GM21381 (cell line): Measurements from ENCODE around the gene FCHSD2.
"Not testable (repeated sequence)": the region's sequence is repeated elsewhere in the genome, so short reads cannot be mapped to it uniquely, and the experiment has no call there.

Experiments used
- ATAC-seq: cut with Tn5 transposase; IDR thresholded peaks from one replicate; pipeline ENCODE4 v1.9.1; 2021; ENCODE audit warnings: mild to moderate bottlenecking, moderate library complexity; ENCODE audit not compliant: unreplicated experiment

FCHSD2 gene

DNA sequence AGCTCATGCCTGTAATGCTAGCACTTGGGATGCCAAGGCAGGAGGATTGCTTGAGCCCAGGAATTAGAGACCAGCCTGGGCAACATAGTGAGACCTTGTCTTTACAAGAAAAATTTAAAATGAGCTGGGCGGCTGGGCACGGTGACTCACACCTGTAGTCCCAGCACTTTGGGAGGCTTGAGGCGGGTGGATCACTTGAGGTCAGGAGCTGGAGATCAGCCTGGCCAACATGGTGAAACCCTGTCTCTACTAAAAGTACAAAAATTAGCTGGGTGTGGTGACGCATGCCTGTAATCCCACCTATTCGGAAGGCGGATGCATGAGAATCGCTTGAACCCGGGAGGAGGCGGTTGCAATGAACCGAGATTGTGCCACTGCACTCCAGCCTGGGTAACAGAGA, 330.4 kb downstream of the FCHSD2 start:
- not testable (repeated sequence) for ATAC-seq

DNA sequence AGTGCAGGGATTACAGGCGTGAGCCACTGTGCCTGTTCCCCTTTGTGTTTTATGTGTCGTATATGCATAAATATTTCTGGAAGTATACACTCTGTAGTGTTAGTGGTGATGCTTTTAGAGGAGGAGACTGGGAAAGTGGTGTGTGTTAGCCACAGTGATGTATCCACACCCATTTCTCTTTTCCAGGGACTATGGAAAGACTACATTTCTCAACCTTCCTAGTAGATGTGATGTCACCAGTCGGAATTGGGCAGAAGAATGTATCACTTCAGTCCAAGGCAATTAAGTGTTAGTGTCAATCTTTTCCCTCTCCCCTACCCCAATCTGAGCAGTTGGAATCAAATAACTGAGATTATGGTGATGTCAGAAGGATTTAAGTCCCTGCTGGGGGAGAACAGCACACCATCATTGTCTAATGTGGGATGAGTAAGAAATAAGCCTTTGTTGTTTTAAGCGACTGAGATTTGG, 333.8 kb downstream of the FCHSD2 start:
- no peak for ATAC-seq

DNA sequence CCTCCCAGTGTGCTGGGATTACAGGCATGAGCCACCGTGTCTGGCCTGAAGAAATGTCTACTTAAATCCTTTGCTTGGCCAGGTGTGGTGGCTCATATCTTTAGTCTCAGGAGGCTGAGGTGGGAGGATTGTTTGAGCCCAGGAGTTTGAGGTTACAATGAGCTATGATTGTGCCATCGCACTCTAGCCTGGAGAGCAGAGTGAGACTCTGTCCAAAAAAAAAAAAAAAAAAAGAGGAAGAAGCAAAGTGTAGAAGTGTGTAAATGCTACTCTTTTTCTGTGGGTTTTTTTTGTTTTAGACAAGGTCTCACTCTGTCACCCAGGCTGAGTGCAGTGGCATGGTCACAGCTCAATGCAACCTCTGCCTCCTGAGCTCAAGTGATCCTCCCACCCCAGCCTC, 334.3 kb downstream of the FCHSD2 start:
- ATAC-seq, result no peak

- ATAC-seq, result no peak
Measured at GRCh38 chr11:72807021-72807693, 335.0 kb downstream of the FCHSD2 start.

GRCh38 chr11:72806378-72806777, 335.7 kb downstream of the FCHSD2 start:
- not testable (repeated sequence) for ATAC-seq

GRCh38 chr11:72805216-72805615, 336.9 kb downstream of the FCHSD2 start:
- no peak for ATAC-seq

- no peak for ATAC-seq
Measured at GRCh38 chr11:72802822-72803221, 339.3 kb downstream of the FCHSD2 start.

DNA sequence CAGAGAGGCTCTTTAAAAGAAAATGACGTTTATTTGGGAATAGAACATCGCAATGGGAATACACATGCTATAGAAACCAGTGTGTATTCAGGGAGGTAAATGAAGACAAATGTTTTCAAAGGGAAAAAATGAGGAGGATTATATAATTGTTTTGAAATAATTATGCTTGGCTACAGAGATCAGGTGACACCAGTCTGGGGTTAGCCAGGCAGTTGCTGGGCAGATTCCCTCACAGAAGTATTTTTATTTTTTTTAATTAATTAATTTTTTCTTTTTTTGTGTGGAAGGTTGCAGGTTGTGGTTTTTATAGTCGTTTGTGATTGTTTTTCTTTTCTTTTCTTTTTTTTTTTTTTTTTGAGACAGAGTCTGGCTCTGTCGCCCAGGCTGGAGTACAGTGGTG, 342.7 kb downstream of the FCHSD2 start:
- no peak for ATAC-seq

DNA sequence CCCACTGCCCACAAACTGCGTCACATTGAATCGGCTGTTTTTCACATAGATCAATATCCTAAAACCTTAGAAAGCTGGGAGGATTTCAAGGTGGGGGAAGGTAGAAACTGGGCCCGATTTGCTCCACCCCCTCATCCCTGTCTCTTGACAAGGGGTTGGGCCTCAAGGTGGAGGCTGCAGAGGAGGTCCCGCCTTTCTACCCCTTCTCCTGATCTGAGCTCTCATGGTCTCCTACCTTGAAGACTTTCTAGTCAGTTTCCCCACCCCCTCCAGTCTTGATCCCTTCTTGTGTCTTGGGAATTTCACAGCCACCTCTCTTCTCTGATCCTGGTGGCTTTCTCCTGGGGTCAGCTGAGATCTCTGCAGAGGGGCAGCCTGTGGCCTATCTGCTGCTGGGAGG, 343.8 kb downstream of the FCHSD2 start:
- no peak for ATAC-seq

- peak; percentile 90 for ATAC-seq
Measured at GRCh38 chr11:72793425-72794367, 348.4 kb downstream of the FCHSD2 start, which contains the start of gene STARD10. Gene STARD10, minus strand, starts transcription at chr11:72794047. Its CDS starts 12,866 bp downstream, at chr11:72781181.

DNA sequence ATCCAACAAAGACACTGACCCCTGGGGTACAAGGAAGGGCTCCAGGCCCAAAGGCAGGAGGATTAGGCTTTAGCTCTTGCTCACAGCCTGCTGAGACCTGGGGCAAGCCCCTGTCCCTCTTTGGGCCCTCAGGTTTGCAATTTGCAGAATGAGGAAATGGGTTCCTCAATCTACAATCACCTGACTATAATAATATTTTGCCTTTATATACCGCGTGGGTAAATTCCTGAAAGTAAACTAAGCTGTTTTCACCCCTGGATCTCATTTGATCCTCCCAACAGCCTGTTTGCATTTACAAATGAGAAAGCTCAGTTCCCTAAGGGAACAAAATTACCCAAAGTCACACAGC, 349.1 kb downstream of the FCHSD2 start:
- ATAC-seq, result no peak

GRCh38 chr11:72792437-72793021, 349.6 kb downstream of the FCHSD2 start:
- ATAC-seq, result no peak

DNA sequence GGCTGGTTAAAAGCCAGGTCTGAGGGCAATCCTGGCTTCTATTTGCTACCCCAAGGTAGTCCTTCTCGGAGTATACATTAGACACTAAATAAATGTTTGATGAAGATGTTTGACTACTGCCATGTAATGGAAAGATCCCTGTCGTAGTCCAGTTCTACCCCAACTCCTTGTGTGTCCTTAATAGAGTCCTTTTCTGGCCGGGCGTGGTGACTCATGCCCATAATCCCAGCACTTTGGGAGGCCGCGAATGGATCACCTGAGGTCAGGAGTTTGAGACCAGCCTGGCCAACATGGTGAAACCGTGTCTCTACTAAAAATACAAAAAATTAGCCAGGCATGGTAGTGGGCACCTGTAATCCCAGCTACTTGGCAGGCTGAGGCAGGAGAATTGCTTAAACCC, 350.9 kb downstream of the FCHSD2 start:
- not testable (repeated sequence) for ATAC-seq

GRCh38 chr11:72789493-72790131, 352.5 kb downstream of the FCHSD2 start:
- ATAC-seq, result no peak

DNA sequence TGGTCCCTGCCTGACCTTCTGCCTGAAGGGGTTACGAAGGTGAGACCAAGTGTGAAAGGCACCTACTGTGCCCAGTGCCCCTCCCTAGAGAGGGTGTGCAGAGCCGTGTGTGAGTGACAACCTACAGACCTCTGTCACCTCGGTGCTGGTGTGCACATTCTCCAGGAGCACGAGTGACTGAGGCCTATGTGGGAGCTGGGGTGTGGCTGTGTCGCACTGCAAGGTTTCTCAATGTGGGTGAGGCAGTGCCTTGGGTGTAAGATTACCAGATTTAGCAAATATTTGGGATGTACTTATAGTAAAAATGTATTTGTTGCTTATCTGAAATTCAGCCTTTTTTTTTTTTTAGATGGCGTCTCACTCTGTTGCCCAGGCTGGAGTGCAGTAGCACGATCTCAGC, 353.9 kb downstream of the FCHSD2 start:
- no peak for ATAC-seq

- no peak for ATAC-seq
Measured at GRCh38 chr11:72787216-72788104, 354.7 kb downstream of the FCHSD2 start.
